Peyer's patch (tissue), 4 donors: ENCODE measurements around the gene CSNK2B.

Source experiments
- POLR2A ChIP-seq, 2 donors: fragments of 450-650 bp; IDR thresholded peaks; one replicate each; pipeline ENCODE4 v1.5.1; 2017; ENCODE audit warnings: antibody characterized with exemption in 2 of 2, mild to moderate bottlenecking in 2 of 2, moderate library complexity in 2 of 2
- TF ChIP-seq, protein P1 (sequence below), 6 experiments: fragments of 450-650 bp in 4 of 6; fragments of 200-600 bp in 2 of 6; sonication (generic) in 1 of 6; IDR thresholded peaks; one replicate each; pipeline ENCODE4 v1.5.1; 2017 to 2019; ENCODE audit warnings: antibody characterized with exemption in 6 of 6, mild to moderate bottlenecking in 3 of 6, moderate library complexity in 1 of 6

DNA sequence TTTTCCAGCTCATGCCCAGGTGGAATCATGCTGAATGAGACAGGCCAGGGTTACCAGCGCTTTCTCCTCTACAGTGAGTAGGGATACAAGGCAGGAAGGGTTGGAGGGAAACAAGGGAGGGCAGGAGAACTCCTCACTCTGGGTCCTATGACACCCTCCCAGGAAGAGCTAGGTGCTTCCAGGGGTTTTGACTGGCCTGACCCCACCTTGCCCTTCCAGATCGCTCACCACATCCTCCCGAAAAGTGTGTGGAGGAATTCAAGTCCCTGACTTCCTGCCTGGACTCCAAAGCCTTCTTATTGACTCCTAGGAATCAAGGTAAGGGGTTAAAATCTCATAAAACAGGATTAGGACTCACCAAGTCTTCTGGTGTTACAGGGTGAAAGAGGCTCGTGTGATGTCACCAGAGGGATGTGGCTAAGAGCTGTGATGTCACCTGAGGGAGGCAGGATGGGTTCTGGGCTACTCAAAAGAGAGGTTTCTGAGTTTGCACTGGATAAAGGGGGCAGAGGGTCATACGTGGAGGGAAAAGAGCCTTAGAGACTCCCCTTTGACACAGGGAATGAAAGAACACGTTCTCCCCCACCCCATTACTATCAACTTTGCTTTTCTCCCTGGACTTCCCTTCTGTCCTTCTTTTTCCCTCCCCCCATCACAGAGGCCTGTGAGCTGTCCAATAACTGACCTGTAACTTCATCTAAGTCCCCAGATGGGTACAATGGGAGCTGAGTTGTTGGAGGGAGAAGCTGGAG lies 8.3 kb upstream of the CSNK2B start:
- TF ChIP-seq, protein P1, sequence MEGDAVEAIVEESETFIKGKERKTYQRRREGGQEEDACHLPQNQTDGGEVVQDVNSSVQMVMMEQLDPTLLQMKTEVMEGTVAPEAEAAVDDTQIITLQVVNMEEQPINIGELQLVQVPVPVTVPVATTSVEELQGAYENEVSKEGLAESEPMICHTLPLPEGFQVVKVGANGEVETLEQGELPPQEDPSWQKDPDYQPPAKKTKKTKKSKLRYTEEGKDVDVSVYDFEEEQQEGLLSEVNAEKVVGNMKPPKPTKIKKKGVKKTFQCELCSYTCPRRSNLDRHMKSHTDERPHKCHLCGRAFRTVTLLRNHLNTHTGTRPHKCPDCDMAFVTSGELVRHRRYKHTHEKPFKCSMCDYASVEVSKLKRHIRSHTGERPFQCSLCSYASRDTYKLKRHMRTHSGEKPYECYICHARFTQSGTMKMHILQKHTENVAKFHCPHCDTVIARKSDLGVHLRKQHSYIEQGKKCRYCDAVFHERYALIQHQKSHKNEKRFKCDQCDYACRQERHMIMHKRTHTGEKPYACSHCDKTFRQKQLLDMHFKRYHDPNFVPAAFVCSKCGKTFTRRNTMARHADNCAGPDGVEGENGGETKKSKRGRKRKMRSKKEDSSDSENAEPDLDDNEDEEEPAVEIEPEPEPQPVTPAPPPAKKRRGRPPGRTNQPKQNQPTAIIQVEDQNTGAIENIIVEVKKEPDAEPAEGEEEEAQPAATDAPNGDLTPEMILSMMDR (IDR thresholded peaks at IDR 0.05) = no peak
- no peak for TF ChIP-seq POLR2A (IDR thresholded peaks at IDR 0.05)
